Natural killer cell (primary cell): Measurements from ENCODE around the gene QRICH1. TPM values are rescaled to one million over a fixed set of nuclear protein-coding genes. Genes with fewer than 3 reads are reported as not detected.

Experiments
- ATAC-seq, 3 donors: fragments of 150-1000 bp in 2 of 3; fragments of 200-7000 bp in 1 of 3; cut with Tn5 transposase; 1 replicate in 1 of 3; 2 replicates in 2 of 3; pipeline ENCODE4 v1.10.0; 2021; ENCODE audit warnings: mild to moderate bottlenecking in 2 of 3, moderate library complexity in 2 of 3
- DNase-seq, 2 donors: peaks; one replicate each; pipeline versions ENCODE4 v3.0.0 to v3.0.0-alpha.2; 2013 to 2021; ENCODE audit warnings: mixed read lengths in 1 of 2
- H3K27ac ChIP-seq: one replicate; pipeline ENCODE4 v1.5.1; 2013; ENCODE audit warnings: mild to moderate bottlenecking, low read length
- H3K27me3 ChIP-seq: one replicate; pipeline ENCODE4 v1.6.1; 2013; ENCODE audit warnings: low read length; ENCODE audit not compliant: control insufficient read depth, insufficient read depth
- H3K36me3 ChIP-seq: one replicate; pipeline ENCODE4 v1.6.1; 2013; ENCODE audit warnings: low read length; ENCODE audit not compliant: control insufficient read depth, insufficient read depth
- H3K4me1 ChIP-seq: one replicate; pipeline ENCODE4 v1.6.1; 2013; ENCODE audit warnings: low read length; ENCODE audit not compliant: control insufficient read depth, insufficient read depth
- H3K4me3 ChIP-seq: one replicate; pipeline ENCODE4 v1.5.1; 2013; ENCODE audit warnings: low read length
- H3K9me3 ChIP-seq: one replicate; pipeline ENCODE4 v1.6.1; 2013; ENCODE audit warnings: low read length; ENCODE audit not compliant: control insufficient read depth, insufficient read depth
- H3K27ac Mint-ChIP-seq, 2 donors: one replicate each; pipeline ENCODE4 v1.8.0; 2022; ENCODE audit warnings: mild to moderate bottlenecking in 2 of 2, mixed read lengths in 2 of 2, moderate library complexity in 1 of 2
- H3K27me3 Mint-ChIP-seq, 2 donors: one replicate each; pipeline ENCODE4 v1.8.0; 2022; ENCODE audit warnings: low read depth in 2 of 2, mixed read lengths in 2 of 2
- H3K36me3 Mint-ChIP-seq: one replicate; pipeline ENCODE4 v1.8.0; 2022; ENCODE audit warnings: mixed read lengths
- H3K4me1 Mint-ChIP-seq, 2 donors: one replicate each; pipeline ENCODE4 v1.8.0; 2022; ENCODE audit warnings: mixed read lengths in 2 of 2
- H3K4me3 Mint-ChIP-seq: one replicate; pipeline ENCODE4 v1.8.0; 2022; ENCODE audit warnings: mild to moderate bottlenecking, moderate library complexity, mixed read lengths
- H3K9me3 Mint-ChIP-seq, 2 donors: one replicate each; pipeline ENCODE4 v1.8.0; 2022; ENCODE audit warnings: mixed read lengths in 2 of 2
- CTCF ChIP-seq: fragments of 200-600 bp; IDR thresholded peaks from one replicate; pipeline ENCODE4 v1.8.0; 2022; ENCODE audit warnings: antibody characterized with exemption
- WGBS: methylation state at CpG from one replicate; pipeline ENCODE4 v1.1.7; 2013; ENCODE audit warnings: missing lambda C conversion rate; ENCODE audit not compliant: insufficient coverage; 5-methylcytosine and 5-hydroxymethylcytosine counted together
- intact Hi-C: fragments of 100-400 bp; cut with micrococcal nuclease; formaldehyde crosslinking; loops from one replicate; pipeline ENCODE4 v1.14.2; 2022
- total RNA-seq, 4 donors: library from RNA; stranded (reverse); fragments of 120-200 nt in 1 of 4; gene quantifications; one replicate each; pipeline versions ENCODE4 v1.2.3 to v1.2.4, GENCODE V29; 2013 to 2022

The QRICH1 gene
- total RNA-seq, 3 donors from 2014 or later (not counting 1 experiment from before 2014, with no cell fraction given), result 220 to 230 (median 227) TPM

- no peak for ATAC-seq
- Histone ChIP-seq H3K27me3 (no peaks in the 10 kb centered on the region), H3K36me3 (no peaks in the 10 kb centered on the region), H3K4me3 (no peak overlapping the region), H3K9me3 (no peaks in the 10 kb centered on the region), H3K27ac (no peak overlapping the region), H3K4me1 (peaks cover 26% of the 10 kb centered on the region)
- TF ChIP-seq CTCF, result no peak
- Mint-ChIP-seq H3K4me3 (peak overlapping the region; percentile 70), H3K36me3 (no peaks in the 10 kb centered on the region), H3K27ac (peak overlapping the region; percentile 73 to 89), H3K4me1 (peaks cover 32 to 47% of the 10 kb centered on the region in 2 donors), H3K9me3 (no peaks in the 10 kb centered on the region), H3K27me3 (no peaks in the 10 kb centered on the region)
- intact Hi-C loops, result loop anchor here (2.0 kb wide), 1 partner anchor 15 kb away; the partner anchor contains the start of gene WDR6
- WGBS, result 95% methylated on average over 4 of the region's 5 CpGs
- no peak for DNase-seq
Observed at GRCh38 chr3:48991851-48992545, 101.9 kb downstream of the QRICH1 start.

- ATAC-seq (peak; percentile 18 to 32 (median 27)), DNase-seq (peak in 1 of 2 donors; percentile 63)
- intact Hi-C loops, result loop anchor here (2.0 kb wide), 1 partner anchor 16 kb away; the partner anchor contains the start of gene WDR6
- Mint-ChIP-seq H3K9me3 (no peaks in the 10 kb centered on the region), H3K27me3 (no peaks in the 10 kb centered on the region), H3K4me1 (peaks cover 32 to 49% of the 10 kb centered on the region in 2 donors), H3K27ac (peak overlapping the region; percentile 73 to 89), H3K4me3 (peak overlapping the region; percentile 89), H3K36me3 (no peaks in the 10 kb centered on the region)
- Histone ChIP-seq H3K27ac (peak overlapping the region; percentile 58), H3K9me3 (no peaks in the 10 kb centered on the region), H3K4me1 (peaks cover 26% of the 10 kb centered on the region), H3K27me3 (no peaks in the 10 kb centered on the region), H3K4me3 (peak overlapping the region; percentile 75), H3K36me3 (no peaks in the 10 kb centered on the region)
- WGBS, result 2% methylated on average over 38 of the region's 40 CpGs
- TF ChIP-seq CTCF, result no peak
Observed at GRCh38 chr3:48990636-48991469, 103.0 kb downstream of the QRICH1 start.

GRCh38 chr3:48989796-48990635, 103.9 kb downstream of the QRICH1 start, which contains the start of gene P4HTM:
P4HTM (plus strand) TSS chr3:48990241; CDS start chr3:48990257, 16 bp downstream.
- peak within 1 kb of the TSS; percentile 73 to 89 for H3K27ac Mint-ChIP-seq
- H3K4me1 Mint-ChIP-seq, result peaks cover 28 to 49% of the 10 kb centered on the region in 2 donors
- no peak for TF ChIP-seq CTCF
- no peaks in the 10 kb centered on the region for H3K9me3 Mint-ChIP-seq
- H3K4me3 Mint-ChIP-seq, result peak within 1 kb of the TSS; percentile 90
- intact Hi-C loops, result loop anchor here (2.0 to 5.0 kb wide), 3 partner anchors 17 to 457 kb away; partner anchors contain the start of genes NDUFAF3 and WDR6
- H3K4me1 ChIP-seq, result peaks cover 26% of the 10 kb centered on the region
- H3K36me3 Mint-ChIP-seq, result no peaks in the 10 kb centered on the region
- H3K27me3 ChIP-seq, result no peaks in the 10 kb centered on the region
- H3K9me3 ChIP-seq, result no peaks in the 10 kb centered on the region
- peak; percentile 64 to 85 for DNase-seq
- no peaks in the 10 kb centered on the region for H3K27me3 Mint-ChIP-seq
- peaks cover 2% of the 10 kb centered on the region for H3K36me3 ChIP-seq
- WGBS, result under 1% methylated on average over 91 of the region's 91 CpGs
- ATAC-seq, result peak; percentile 65 to 77 (median 73)
- peak within 1 kb of the TSS; percentile 75 for H3K4me3 ChIP-seq
- H3K27ac ChIP-seq, result peak within 1 kb of the TSS; percentile 62
